Left colon (tissue), 2 donors: Measurements from ENCODE around the gene SCYL1. TPM values are rescaled to one million over a fixed set of nuclear protein-coding genes. Genes with fewer than 3 reads are reported as not detected.

Experiments
- ATAC-seq: fragments of 200-7000 bp; cut with Tn5 transposase; one replicate; pipeline ENCODE4 v1.9.1; 2020; ENCODE audit warnings: mild to moderate bottlenecking, moderate library complexity
- DNase-seq, 2 donors: peaks; one replicate each; pipeline ENCODE4 v3.0.0-alpha.2; 2020
- intact Hi-C, 2 donors: fragments of 100-400 bp; cut with DNase I in 1 of 2; cut with micrococcal nuclease in 1 of 2; formaldehyde crosslinking; loops; one replicate each; pipeline versions ENCODE4 v1.11.2 to v1.14.0; 2022; cut with DNase I, micrococcal nuclease
- total RNA-seq, 2 donors: library from RNA; stranded (reverse); fragmentation: NEBNext Ultra II Directional; extraction: Animal tissue kit (Norgen Biotek cat#: 25700); gene quantifications; one replicate each; pipeline ENCODE4 v1.2.1, GENCODE V29; 2021
- donor health status: DM: no; HTN: no; CAD: no.
- donor health status: DM: yes; HTN: yes; CAD: no.

Gene SCYL1
- total RNA-seq, 2 donors from 2014 or later: 58.4 to 70.8 TPM

GRCh38 chr11:65491614-65492386 lies 33.1 kb upstream of the SCYL1 start:
- peak; percentile 58 for ATAC-seq
- intact Hi-C loops: loop anchor here in 1 of 2 donors (2.0 kb wide), 1 partner anchor 15 kb away; no protein-coding TSS in a partner anchor
- DNase-seq: peak; percentile 86 to 90

- intact Hi-C loops: loop anchor here in 1 of 2 donors (2.0 kb wide), 1 partner anchor 16 kb away; no protein-coding TSS in a partner anchor
- ATAC-seq: no peak
- no peak for DNase-seq
These were observed 32.6 kb upstream of the SCYL1 start for GRCh38 chr11:65492387-65492636.

GRCh38 chr11:65492637-65493366 lies 32.1 kb upstream of the SCYL1 start:
- peak; percentile 34 for ATAC-seq
- intact Hi-C loops: loop anchor here in 1 of 2 donors (2.0 kb wide), 1 partner anchor 16 kb away; no protein-coding TSS in a partner anchor
- peak; percentile 84 to 90 for DNase-seq

- intact Hi-C loops: loop anchor here in 1 of 2 donors (2.0 kb wide), 1 partner anchor 17 kb away; no protein-coding TSS in a partner anchor
- peak; percentile 66 to 81 for DNase-seq
- ATAC-seq: peak; percentile 10
These were observed 31.3 kb upstream of the SCYL1 start for GRCh38 chr11:65493367-65494176.

- intact Hi-C loops: loop anchor here in 1 of 2 donors (5.0 kb wide), 1 partner anchor 74 kb away; the partner anchor contains the start of gene NEAT1
- ATAC-seq (no peak), DNase-seq (peak in 1 of 2 donors; percentile 28)
These were observed 28.4 kb upstream of the SCYL1 start for GRCh38 chr11:65496304-65497140.

- DNase-seq: peak; percentile 98 to 99
- intact Hi-C loops: loop anchor here in 1 of 2 donors (5.0 kb wide), 1 partner anchor 75 kb away; the partner anchor contains the start of gene NEAT1
- peak; percentile 68 for ATAC-seq
These were observed 27.5 kb upstream of the SCYL1 start for GRCh38 chr11:65497141-65498041.

GRCh38 chr11:65498042-65498726 lies 26.7 kb upstream of the SCYL1 start:
- peak; percentile 28 for ATAC-seq
- intact Hi-C loops: loop anchor here in 1 of 2 donors (5.0 kb wide), 1 partner anchor 76 kb away; the partner anchor contains the start of gene NEAT1

GRCh38 chr11:65498727-65498976 lies 26.2 kb upstream of the SCYL1 start:
- ATAC-seq: no peak
- no peak for DNase-seq
- intact Hi-C loops: loop anchor here in 1 of 2 donors (5.0 kb wide), 1 partner anchor 76 kb away; the partner anchor contains the start of gene NEAT1

More at GRCh38 chr11:65498042-65498726, 26.7 kb upstream of the SCYL1 start:
- DNase-seq: peak; percentile 54 to 64

- ATAC-seq: peak; percentile 28
- intact Hi-C loops: loop anchor here in 1 of 2 donors (5.0 kb wide), 1 partner anchor 77 kb away; the partner anchor contains the start of gene NEAT1
- peak; percentile 91 to 95 for DNase-seq
These were observed 25.7 kb upstream of the SCYL1 start, which contains the start of gene MALAT1 for GRCh38 chr11:65498977-65499712. Gene MALAT1, plus strand, starts transcription at chr11:65499045.

GRCh38 chr11:65499713-65500386 lies 25.0 kb upstream of the SCYL1 start:
- intact Hi-C loops: loop anchor here (5.0 kb wide), 1 partner anchor 78 kb away; the partner anchor contains the start of gene NEAT1 (in 2 of the 2)
- DNase-seq (no peak), ATAC-seq (no peak)

GRCh38 chr11:65500387-65501185 lies 24.3 kb upstream of the SCYL1 start:
- ATAC-seq: no peak
- intact Hi-C loops: loop anchor here in 1 of 2 donors (5.0 kb wide), 1 partner anchor 78 kb away; the partner anchor contains the start of gene NEAT1
- DNase-seq: peak; percentile 29 to 34

GRCh38 chr11:65501186-65501471 lies 23.8 kb upstream of the SCYL1 start:
- intact Hi-C loops: loop anchor here in 1 of 2 donors (5.0 kb wide), 1 partner anchor 79 kb away; the partner anchor contains the start of gene NEAT1
- ATAC-seq: no peak
- no peak for DNase-seq

GRCh38 chr11:65501472-65502273 lies 23.2 kb upstream of the SCYL1 start:
- no peak for ATAC-seq
- peak in 1 of 2 donors; percentile 18 for DNase-seq
- intact Hi-C loops: loop anchor here in 1 of 2 donors (5.0 kb wide), 1 partner anchor 79 kb away; the partner anchor contains the start of gene NEAT1

GRCh38 chr11:65502274-65502554 lies 22.7 kb upstream of the SCYL1 start:
- intact Hi-C loops: loop anchor here in 1 of 2 donors (5.0 kb wide), 1 partner anchor 80 kb away; the partner anchor contains the start of gene NEAT1
- no peak for DNase-seq
- ATAC-seq: no peak
